Panc1 (cell line): ENCODE data around the gene AANAT. TPM values are rescaled to one million over a fixed set of nuclear protein-coding genes. Genes with fewer than 3 reads are reported as not detected.

ENCODE experiments used
- ATAC-seq: fragments of 200-7000 bp; cut with Tn5 transposase; 2 replicates; pipeline ENCODE4 v1.9.1; 2020; ENCODE audit warnings: mild to moderate bottlenecking, moderate library complexity
- BruUV-seq: library from RNA; stranded (reverse); fragments of 400-500 nt; replicated peaks from 2 replicates; lab custom pipeline; 2021; lab: Mats Ljungman, UMichigan
- CTCF ChIA-PET: fragments of 300-600 bp; sonication (Branson Sonifier 250); formaldehyde crosslinking; loops from one replicate; lab custom pipeline; 2022; ENCODE audit warnings: antibody characterized with exemption; lab: Charles Lee
- POLR2A ChIA-PET: fragments of 300-600 bp; sonication (Branson Sonifier 250); formaldehyde crosslinking; loops from one replicate; lab custom pipeline; 2022; ENCODE audit warnings: antibody characterized with exemption; lab: Charles Lee
- DNase-seq: peaks from one replicate; pipeline ENCODE4 v3.0.0-alpha.2; 2010; ENCODE audit warnings: low read depth, low spot score
- H3K27ac ChIP-seq: 2 replicates; pipeline ENCODE4 v1.5.1; 2011; ENCODE audit warnings: mild to moderate bottlenecking, low read length, inconsistent platforms
- H3K27me3 ChIP-seq: fragments of 200-500 bp; sonication (Bioruptor generic); 2 replicates; pipeline ENCODE4 v1.6.0; 2014; ENCODE audit warnings: low read length, inconsistent platforms; ENCODE audit not compliant: control insufficient read depth, insufficient read depth
- H3K36me3 ChIP-seq: fragments of 200-500 bp; sonication (Bioruptor generic); 2 replicates; pipeline ENCODE4 v1.5.1; 2014; ENCODE audit warnings: inconsistent platforms, mild to moderate bottlenecking, low read length, moderate library complexity; ENCODE audit not compliant: control insufficient read depth, insufficient read depth
- H3K4me1 ChIP-seq: 2 replicates; pipeline ENCODE4 v1.5.1; 2011; ENCODE audit warnings: inconsistent platforms, mild to moderate bottlenecking, low read length, moderate library complexity; ENCODE audit not compliant: control insufficient read depth, insufficient read depth
- H3K4me3 ChIP-seq, 2 experiments: 2 replicates each; pipeline ENCODE4 v1.5.1; 2011 to 2012; ENCODE audit warnings: low read depth in 2 of 2, low read length in 2 of 2, mild to moderate bottlenecking in 2 of 2, inconsistent platforms in 1 of 2, moderate library complexity in 1 of 2
- H3K9me3 ChIP-seq: fragments of 200-500 bp; sonication (Bioruptor generic); 2 replicates; pipeline ENCODE4 v1.5.1; 2014; ENCODE audit warnings: low read depth, mild to moderate bottlenecking, inconsistent platforms, low read length, moderate library complexity; ENCODE audit not compliant: control insufficient read depth, insufficient read depth
- POLR2AphosphoS5 ChIP-seq: IDR thresholded peaks from 2 replicates; pipeline ENCODE4 v1.6.1; 2012; ENCODE audit warnings: mild to moderate bottlenecking, low read depth, low read length, moderate library complexity
- SIN3A ChIP-seq: IDR thresholded peaks from 2 replicates; pipeline ENCODE4 v1.6.1; 2012; ENCODE audit warnings: low read depth, mild to moderate bottlenecking, low read length, moderate library complexity, borderline replicate concordance; ENCODE audit not compliant: insufficient read depth
- in situ Hi-C: cut with HindIII; loops from 2 replicates; pipeline ENCODE4 v1.10.0; 2016; ENCODE audit warnings: low sequenced_read_pairs, low pct_unique_long_range_greater_than_20kb
- intact Hi-C: fragments of 100-400 bp; cut with micrococcal nuclease; formaldehyde crosslinking; loops from one replicate; pipeline ENCODE4 v1.10.0; 2022; ENCODE audit not compliant: unreplicated experiment
- total RNA-seq: library from RNA; stranded (reverse); gene quantifications from one replicate; pipeline ENCODE4 v1.2.1, GENCODE V29; 2021; ENCODE audit not compliant: unreplicated experiment
- TF ChIP-seq, protein P1 (sequence below), 2 experiments: IDR thresholded peaks; 2 replicates each; pipeline ENCODE4 v1.6.1; 2011 to 2012; ENCODE audit warnings: low read depth in 2 of 2, control low read depth in 1 of 2, low read length in 1 of 2, mild to moderate bottlenecking in 1 of 2, moderate library complexity in 1 of 2; ENCODE audit not compliant: insufficient read depth in 1 of 2
- TF ChIP-seq, protein P2 (sequence below): fragments of 450-650 bp; IDR thresholded peaks from 2 replicates; pipeline ENCODE4 v1.5.1; 2017; ENCODE audit warnings: mild to moderate bottlenecking

The AANAT gene
- total RNA-seq, 1 experiment from 2014 or later: not detected

DNA sequence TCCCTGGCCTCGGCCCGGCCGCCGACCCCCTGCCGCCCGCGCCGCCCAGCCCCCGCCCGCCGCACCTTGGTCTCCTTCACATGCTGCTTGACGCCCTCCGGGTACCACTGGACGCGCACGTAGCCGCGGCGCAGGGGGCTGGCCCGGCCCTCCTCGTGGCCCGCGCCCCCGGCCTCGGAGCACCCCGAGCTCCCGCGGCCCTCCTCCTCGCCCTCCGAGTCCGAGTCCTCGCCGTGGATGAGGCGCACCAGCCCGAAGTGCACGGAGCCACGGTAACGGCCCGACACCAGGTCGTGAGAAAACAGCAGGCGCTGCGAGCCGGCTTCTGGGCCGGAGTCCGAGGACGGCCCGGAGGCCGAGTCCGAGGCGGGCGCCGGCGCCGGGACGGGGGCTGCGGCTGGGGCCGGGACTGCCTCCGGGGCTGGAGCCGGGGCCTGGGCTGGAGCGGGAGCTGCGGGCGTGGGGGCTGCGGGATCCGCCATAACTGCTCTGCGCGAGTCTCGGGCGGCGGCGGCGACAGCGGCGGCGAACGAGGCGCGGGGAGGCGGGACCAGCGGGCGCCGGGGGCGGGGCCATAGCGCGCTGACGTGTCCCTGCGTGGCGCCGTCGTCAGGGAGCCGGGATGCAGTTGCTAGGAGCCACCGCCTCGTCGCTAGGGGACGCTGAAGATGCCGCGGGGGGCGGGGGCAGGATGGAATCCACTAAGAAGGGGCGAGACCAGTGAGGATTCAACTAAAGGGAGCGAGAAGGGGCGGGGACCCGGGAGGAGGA, 14.6 kb upstream of the AANAT start, which contains the start of gene UBE2O:
TSS of gene UBE2O (minus strand) at position 493 of the 771 bp plus-strand sequence. CDS start at position 482, 11 bp downstream.
- in situ Hi-C loops: no loop called here
- TF ChIP-seq, protein P1, sequence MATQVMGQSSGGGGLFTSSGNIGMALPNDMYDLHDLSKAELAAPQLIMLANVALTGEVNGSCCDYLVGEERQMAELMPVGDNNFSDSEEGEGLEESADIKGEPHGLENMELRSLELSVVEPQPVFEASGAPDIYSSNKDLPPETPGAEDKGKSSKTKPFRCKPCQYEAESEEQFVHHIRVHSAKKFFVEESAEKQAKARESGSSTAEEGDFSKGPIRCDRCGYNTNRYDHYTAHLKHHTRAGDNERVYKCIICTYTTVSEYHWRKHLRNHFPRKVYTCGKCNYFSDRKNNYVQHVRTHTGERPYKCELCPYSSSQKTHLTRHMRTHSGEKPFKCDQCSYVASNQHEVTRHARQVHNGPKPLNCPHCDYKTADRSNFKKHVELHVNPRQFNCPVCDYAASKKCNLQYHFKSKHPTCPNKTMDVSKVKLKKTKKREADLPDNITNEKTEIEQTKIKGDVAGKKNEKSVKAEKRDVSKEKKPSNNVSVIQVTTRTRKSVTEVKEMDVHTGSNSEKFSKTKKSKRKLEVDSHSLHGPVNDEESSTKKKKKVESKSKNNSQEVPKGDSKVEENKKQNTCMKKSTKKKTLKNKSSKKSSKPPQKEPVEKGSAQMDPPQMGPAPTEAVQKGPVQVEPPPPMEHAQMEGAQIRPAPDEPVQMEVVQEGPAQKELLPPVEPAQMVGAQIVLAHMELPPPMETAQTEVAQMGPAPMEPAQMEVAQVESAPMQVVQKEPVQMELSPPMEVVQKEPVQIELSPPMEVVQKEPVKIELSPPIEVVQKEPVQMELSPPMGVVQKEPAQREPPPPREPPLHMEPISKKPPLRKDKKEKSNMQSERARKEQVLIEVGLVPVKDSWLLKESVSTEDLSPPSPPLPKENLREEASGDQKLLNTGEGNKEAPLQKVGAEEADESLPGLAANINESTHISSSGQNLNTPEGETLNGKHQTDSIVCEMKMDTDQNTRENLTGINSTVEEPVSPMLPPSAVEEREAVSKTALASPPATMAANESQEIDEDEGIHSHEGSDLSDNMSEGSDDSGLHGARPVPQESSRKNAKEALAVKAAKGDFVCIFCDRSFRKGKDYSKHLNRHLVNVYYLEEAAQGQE (IDR thresholded peaks at IDR 0.05; ENCODE audit: insufficient read depth in 1 of 2, low read depth in 2 of 2, low read length in 1 of 2): no peak
- TF ChIP-seq POLR2AphosphoS5 (peak; percentile 62), SIN3A (no peak)
- TF ChIP-seq, protein P2, sequence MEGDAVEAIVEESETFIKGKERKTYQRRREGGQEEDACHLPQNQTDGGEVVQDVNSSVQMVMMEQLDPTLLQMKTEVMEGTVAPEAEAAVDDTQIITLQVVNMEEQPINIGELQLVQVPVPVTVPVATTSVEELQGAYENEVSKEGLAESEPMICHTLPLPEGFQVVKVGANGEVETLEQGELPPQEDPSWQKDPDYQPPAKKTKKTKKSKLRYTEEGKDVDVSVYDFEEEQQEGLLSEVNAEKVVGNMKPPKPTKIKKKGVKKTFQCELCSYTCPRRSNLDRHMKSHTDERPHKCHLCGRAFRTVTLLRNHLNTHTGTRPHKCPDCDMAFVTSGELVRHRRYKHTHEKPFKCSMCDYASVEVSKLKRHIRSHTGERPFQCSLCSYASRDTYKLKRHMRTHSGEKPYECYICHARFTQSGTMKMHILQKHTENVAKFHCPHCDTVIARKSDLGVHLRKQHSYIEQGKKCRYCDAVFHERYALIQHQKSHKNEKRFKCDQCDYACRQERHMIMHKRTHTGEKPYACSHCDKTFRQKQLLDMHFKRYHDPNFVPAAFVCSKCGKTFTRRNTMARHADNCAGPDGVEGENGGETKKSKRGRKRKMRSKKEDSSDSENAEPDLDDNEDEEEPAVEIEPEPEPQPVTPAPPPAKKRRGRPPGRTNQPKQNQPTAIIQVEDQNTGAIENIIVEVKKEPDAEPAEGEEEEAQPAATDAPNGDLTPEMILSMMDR: peak; percentile 87
- no peak for DNase-seq
- peak within 1 kb of the TSS; percentile 72 for H3K27ac ChIP-seq
- H3K4me3 ChIP-seq: peak within 1 kb of the TSS; percentile 80 to 88
- ATAC-seq: peak; percentile 97
- H3K27me3 ChIP-seq: no peaks in the 10 kb centered on the region
- H3K36me3 ChIP-seq: no peaks in the 10 kb centered on the region; the same call in 1 of the 2 replicates
- BruUV-seq: no TSS peak
- POLR2A ChIA-PET: interaction anchor here (0.6 kb wide), 4 partner anchors 103 to 990 kb away, joined by 3 to 4 read pairs (median 4); no protein-coding TSS in a partner anchor
- no peaks in the 10 kb centered on the region for H3K9me3 ChIP-seq
- CTCF ChIA-PET: interaction anchor here (0.6 to 2.0 kb wide), 3 partner anchors 28 to 55 kb away, joined by 4 to 11 read pairs (median 11); no protein-coding TSS in a partner anchor
- H3K4me1 ChIP-seq: peaks cover 24% of the 10 kb centered on the region
- intact Hi-C loops: no loop called here

DNA sequence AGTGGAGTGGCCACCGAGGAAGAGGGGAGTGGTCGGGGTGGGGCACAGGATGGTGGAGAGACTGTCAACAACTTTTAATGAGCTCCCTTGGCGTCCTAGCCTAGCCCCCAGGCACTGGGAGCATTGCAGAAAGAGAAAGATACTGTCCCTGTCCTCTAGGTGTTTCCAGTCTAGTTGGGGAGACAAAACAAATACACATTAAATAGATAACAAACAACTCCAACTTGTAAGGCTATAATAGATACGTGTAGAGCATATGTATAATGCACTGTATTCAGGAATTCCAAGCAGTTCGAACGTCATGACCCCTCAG, 14.0 kb upstream of the AANAT start:
- in situ Hi-C loops: no loop called here
- DNase-seq: no peak
- no peaks in the 10 kb centered on the region; the same call in 1 of the 2 replicates for H3K36me3 ChIP-seq
- intact Hi-C loops: no loop called here
- H3K9me3 ChIP-seq: no peaks in the 10 kb centered on the region
- POLR2A ChIA-PET: interaction anchor here (0.6 to 0.9 kb wide), 5 partner anchors 32 to 991 kb away, joined by 3 to 8 read pairs (median 3); no protein-coding TSS in a partner anchor
- no TSS peak for BruUV-seq
- H3K4me1 ChIP-seq: peaks cover 18% of the 10 kb centered on the region
- H3K27me3 ChIP-seq: no peaks in the 10 kb centered on the region
- H3K27ac ChIP-seq: no peak overlapping the region
- CTCF ChIA-PET: interaction anchor here (0.8 to 2.0 kb wide), 3 partner anchors 42 to 55 kb away, joined by 3 to 11 read pairs (median 4); no protein-coding TSS in a partner anchor
- no peak for ATAC-seq
- peak overlapping the region; percentile 35 to 80 for H3K4me3 ChIP-seq
- TF ChIP-seq, protein P1 (IDR thresholded peaks at IDR 0.05; ENCODE audit: insufficient read depth in 1 of 2, low read depth in 2 of 2, low read length in 1 of 2): no peak
- TF ChIP-seq, protein P2: peak; percentile 61
